K562 (cell line): ENCODE results near the gene FBXL2. TPM values are rescaled to one million over a fixed set of nuclear protein-coding genes. Genes with fewer than 3 reads are reported as not detected.
"Not testable (repeated sequence)": the region's sequence is repeated elsewhere in the genome, so short reads cannot be mapped to it uniquely, and the experiment has no call there.

Experiments used
- ATAC-seq: fragments of 200-7000 bp; cut with Tn5 transposase; 3 replicates; pipeline ENCODE4 v1.9.1; 2020; ENCODE audit warnings: moderate library complexity
- BruUV-seq: library from RNA; stranded (reverse); fragments of 400-500 nt; replicated peaks from 2 replicates; lab custom pipeline; 2021; lab: Mats Ljungman, UMichigan
- CTCF ChIA-PET: fragments of 300-600 bp; formaldehyde crosslinking; extraction: SDS; loops from one replicate; lab custom pipeline; 2021; ENCODE audit warnings: low intra/inter-chr PET ratio; lab: Yijun Ruan, JAX
- POLR2A ChIA-PET: fragments of 300-600, 350-650 bp; sonication (Branson Sonifier 250); formaldehyde crosslinking; extraction: SDS; loops from one replicate; lab custom pipeline; 2021; ENCODE audit warnings: antibody characterized with exemption, inconsistent platforms; lab: Yijun Ruan, JAX
- DNase-seq, 4 experiments: peaks; one replicate each; pipeline versions ENCODE4 v3.0.0 to v3.0.0-alpha.2; 2011 to 2018; ENCODE audit warnings: low spot score in 3 of 4, mixed read lengths in 3 of 4; ENCODE audit errors: extremely low read depth in 1 of 4
- FAIRE-seq: peaks from 2 replicates; lab custom pipeline; 2011; peaks lifted over from hg19 to GRCh38; lab: Jason Lieb, UNC
- H2AFZ ChIP-seq: 2 replicates; pipeline ENCODE4 v1.6.0; 2011; ENCODE audit warnings: low read depth, low read length, control low read depth, inconsistent platforms
- H3K27ac ChIP-seq: fragments of 200-600 bp; 3 replicates; pipeline ENCODE4 v1.8.0; 2011; ENCODE audit warnings: low read depth, mild to moderate bottlenecking, control low read depth, inconsistent platforms, low read length, moderate library complexity, mixed read lengths; ENCODE audit errors: extremely low read depth
- H3K27me3 ChIP-seq, 2 experiments: fragments of 300-600 bp in 1 of 2; 2 replicates in 1 of 2; 3 replicates in 1 of 2; pipeline versions ENCODE4 v1.6.0 to v1.8.0; 2011; ENCODE audit warnings: inconsistent platforms in 2 of 2, low read length in 2 of 2, mild to moderate bottlenecking in 1 of 2, mixed read lengths in 1 of 2, moderate library complexity in 1 of 2; ENCODE audit not compliant: control insufficient read depth in 2 of 2, insufficient read depth in 2 of 2
- H3K36me3 ChIP-seq: fragments of 300-600 bp; 3 replicates; pipeline ENCODE4 v1.8.0; 2011; ENCODE audit warnings: mild to moderate bottlenecking, low read length, inconsistent platforms; ENCODE audit not compliant: control insufficient read depth, insufficient read depth
- H3K4me1 ChIP-seq, 2 experiments: fragments of 200-600 bp in 1 of 2; replicated peaks in 1 of 2; 2 replicates in 1 of 2; 3 replicates in 1 of 2; pipeline versions ENCODE4 v1.5.1 to v1.8.0; 2011; ENCODE audit warnings: inconsistent platforms in 2 of 2, low read length in 2 of 2, mild to moderate bottlenecking in 1 of 2, mixed read lengths in 1 of 2, moderate library complexity in 1 of 2; ENCODE audit not compliant: control insufficient read depth in 2 of 2, insufficient read depth in 2 of 2
- H3K4me2 ChIP-seq: 2 replicates; pipeline ENCODE4 v1.6.1; 2011; ENCODE audit warnings: low read length, control low read depth, inconsistent platforms, mixed read lengths; ENCODE audit not compliant: insufficient read depth
- H3K4me3 ChIP-seq: fragments of 200-600 bp; sonication (generic), shearing (Covaris generic); 2 replicates; pipeline ENCODE4 v1.5.1; 2016; ENCODE audit warnings: control low read depth, inconsistent platforms
- H3K79me2 ChIP-seq: fragments of 200-600 bp; 3 replicates; pipeline ENCODE4 v1.8.0; 2011; ENCODE audit warnings: low read length, inconsistent platforms; ENCODE audit not compliant: control insufficient read depth, insufficient read depth
- H3K9ac ChIP-seq, 2 experiments: 2 replicates each; pipeline versions ENCODE4 v1.6.0 to v1.6.1; 2011; ENCODE audit warnings: low read depth in 2 of 2, low read length in 2 of 2, control low read depth in 1 of 2, inconsistent platforms in 1 of 2, mild to moderate bottlenecking in 1 of 2, mixed read lengths in 1 of 2; ENCODE audit not compliant: insufficient read depth in 1 of 2
- H3K9me1 ChIP-seq: one replicate; pipeline ENCODE4 v1.6.0; 2011; ENCODE audit warnings: inconsistent platforms, mild to moderate bottlenecking, low read length, moderate library complexity; ENCODE audit not compliant: control insufficient read depth, insufficient read depth
- H3K9me3 ChIP-seq: replicated peaks from 2 replicates; pipeline ENCODE4 v1.5.1; 2011; ENCODE audit warnings: low read depth, low read length, inconsistent platforms; ENCODE audit not compliant: control insufficient read depth, insufficient read depth
- H4K20me1 ChIP-seq: replicated peaks from 2 replicates; pipeline ENCODE4 v1.6.1; 2011; ENCODE audit warnings: low read length, inconsistent platforms, mixed read lengths; ENCODE audit not compliant: control insufficient read depth, insufficient read depth
- ATF3 ChIP-seq, 2 experiments: fragments of 450-650 bp in 1 of 2; sonication (generic) in 1 of 2; formaldehyde crosslinking in 1 of 2; IDR thresholded peaks in 1 of 2; conservative IDR thresholded peaks in 1 of 2; 2 replicates each; pipeline versions ENCODE4 v1.6.1 to v1.8.1; 2016 to 2023; ENCODE audit warnings: mild to moderate bottlenecking in 2 of 2, moderate library complexity in 2 of 2, inconsistent platforms in 1 of 2, missing genetic modification reagents in 1 of 2
- TAF15 ChIP-seq: fragments of 200-400 bp; formaldehyde crosslinking; IDR thresholded peaks from 2 replicates; pipeline ENCODE4 v1.6.1; 2017; ENCODE audit warnings: mild to moderate bottlenecking, low read depth, low read length, moderate library complexity
- WGBS: fragments of 100-300 bp; shearing (Covaris generic); methylation state at CpG from one replicate; pipeline ENCODE4 v1.1.6; 2016; ENCODE audit warnings: low coverage, mixed read lengths; ENCODE audit not compliant: insufficient coverage; ENCODE audit errors: missing lambda C conversion rate; 5-methylcytosine and 5-hydroxymethylcytosine counted together
- in situ Hi-C: fragments of 300-500 bp; cut with MboI; formaldehyde crosslinking; loops from 4 replicates; pipeline ENCODE4 v1.15.0; 2018; ENCODE audit warnings: inconsistent platforms, mixed read lengths
- intact Hi-C: fragments of 100-400 bp; cut with micrococcal nuclease; formaldehyde crosslinking; loops from 2 replicates; pipeline ENCODE4 v1.14.2; 2022
- polyA plus RNA-seq, 8 experiments: library from polyadenylated mRNA; depleted of rRNA in 4 of 8; stranded (reverse) in 5 of 8; unstranded in 3 of 8; fragments of >200 nt; fragmentation: Nextera tagmentation in 2 of 8; fragmentation: Illumina TruSeq in 1 of 8; extraction: Ambion mirVana in 2 of 8; extraction: Trizol in 1 of 8; gene quantifications; 2 replicates each; pipeline versions ENCODE4 v1.2.1 to v1.2.3, GENCODE V29; 2011 to 2014; ENCODE audit warnings: inconsistent platforms in 1 of 8, missing spikeins in 1 of 8
- total RNA-seq, 7 experiments: library from RNA; depleted of rRNA in 6 of 7; stranded (reverse); fragments of >200 nt in 6 of 7; fragmentation: Illumina TruSeq in 2 of 7; extraction: Trizol in 2 of 7; gene quantifications; 2 replicates each; pipeline versions ENCODE4 v1.2.1 to v1.2.3, GENCODE V29; 2011 to 2021; ENCODE audit warnings: low replicate concordance in 1 of 7

Gene FBXL2
- total and polyA plus RNA-seq, 9 of the 15 experiments (the other 6 are each of a cell fraction or from before 2014, with no cell fraction given), result 1.3 to 6.9 (median 1.9) TPM

- no peak for TF ChIP-seq TAF15
- peak; percentile 30; the same call in 1 of the 2 replicates for TF ChIP-seq ATF3 (IDR thresholded peaks at IDR 0.05)
- TF ChIP-seq ATF3 (CRISPR knock-in tag; conservative IDR thresholded peaks at IDR 0.05), result no peak
Measured at GRCh38 chr3:33403756-33404155, 126.5 kb downstream of the FBXL2 start (continued).

- H4K20me1 ChIP-seq, in situ Hi-C loops, H3K4me1 ChIP-seq, H3K4me3 ChIP-seq, H3K9me3 ChIP-seq, FAIRE-seq, DNase-seq, H2AFZ ChIP-seq, CTCF ChIA-PET, H3K27ac ChIP-seq, BruUV-seq, intact Hi-C loops, H3K9me1 ChIP-seq, ATAC-seq, H3K4me2 ChIP-seq, H3K27me3 ChIP-seq, H3K79me2 ChIP-seq, H3K9ac ChIP-seq: not testable (repeated sequence)
- peaks cover 85% of the 10 kb centered on the region for H3K36me3 ChIP-seq
- POLR2A ChIA-PET, result interaction anchor here (0.7 kb wide), 1 partner anchor 806 kb away, joined by 3 read pairs; no protein-coding TSS in a partner anchor
- WGBS, result 94% methylated on average over 3 of the region's 3 CpGs
Measured at GRCh38 chr3:33410816-33411215, 133.6 kb downstream of the FBXL2 start.
